AG04450 (cell line): Measurements from ENCODE around the gene TSPEAR. TPM values are rescaled to one million over a fixed set of nuclear protein-coding genes. Genes with fewer than 3 reads are reported as not detected.
"Not testable (repeated sequence)": the region's sequence is repeated elsewhere in the genome, so short reads cannot be mapped to it uniquely, and the experiment has no call there.

Source experiments
- CTCF ChIA-PET: fragments of 300-600, 350-600 bp; formaldehyde crosslinking; extraction: SDS; loops from one replicate; lab custom pipeline; 2022; ENCODE audit warnings: antibody characterized with exemption, inconsistent platforms; lab: Charles Lee
- POLR2A ChIA-PET: fragments of 350-600 bp; formaldehyde crosslinking; extraction: SDS; loops from one replicate; lab custom pipeline; 2021; ENCODE audit warnings: antibody characterized with exemption, inconsistent platforms; lab: Yijun Ruan, JAX
- DNase-seq: peaks from one replicate; pipeline ENCODE4 v3.0.0-alpha.2; 2011; ENCODE audit warnings: low read depth, low spot score
- H3K27ac ChIP-seq: one replicate; pipeline ENCODE4 v1.5.1; 2012; ENCODE audit warnings: low read depth, low read length, control low read depth
- H3K27me3 ChIP-seq: one replicate; pipeline ENCODE4 v1.6.0; 2012; ENCODE audit warnings: low read length; ENCODE audit not compliant: control insufficient read depth, insufficient read depth
- H3K4me3 ChIP-seq: 2 replicates; pipeline ENCODE4 v1.5.1; 2011; ENCODE audit warnings: mild to moderate bottlenecking, low read depth, low read length, control low read depth
- H3K9me3 ChIP-seq: 2 replicates; pipeline ENCODE4 v1.5.1; 2012; ENCODE audit warnings: low read length; ENCODE audit not compliant: control insufficient read depth, insufficient read depth
- CTCF ChIP-seq: IDR thresholded peaks from 2 replicates; pipeline ENCODE4 v1.5.1; 2011; ENCODE audit warnings: low read depth, low read length, control low read depth, inconsistent platforms
- polyA plus RNA-seq: library from polyadenylated mRNA; depleted of rRNA; stranded (reverse); fragments of >200 nt; gene quantifications from 2 replicates; pipeline ENCODE4 v1.2.3, GENCODE V29; 2011

The TSPEAR gene
- polyA plus RNA-seq, 1 experiment = not detected

- no peak for DNase-seq
- no peak for TF ChIP-seq CTCF
- ChIA-PET POLR2A (no interaction called here), CTCF (no interaction called here)
- Histone ChIP-seq H3K27me3 (peaks cover 7% of the 10 kb centered on the region), H3K9me3 (no peaks in the 10 kb centered on the region; the same call in 1 of the 2 replicates), H3K4me3 (no peak overlapping the region), H3K27ac (no peak overlapping the region)
Observed at GRCh38 chr21:44506279-44507255, 204.8 kb downstream of the TSPEAR start.

GRCh38 chr21:44505673-44506278 lies 205.6 kb downstream of the TSPEAR start:
- no peak overlapping the region for H3K4me3 ChIP-seq
- ChIA-PET CTCF (no interaction called here), POLR2A (no interaction called here)
- no peak for TF ChIP-seq CTCF
- H3K27ac ChIP-seq = no peak overlapping the region
- peaks cover 7% of the 10 kb centered on the region for H3K27me3 ChIP-seq
- no peak for DNase-seq
- no peaks in the 10 kb centered on the region; the same call in 1 of the 2 replicates for H3K9me3 ChIP-seq

- ChIA-PET POLR2A (no interaction called here), CTCF (no interaction called here)
- Histone ChIP-seq H3K27ac (no peak overlapping the region), H3K27me3 (peaks cover 12% of the 10 kb centered on the region), H3K9me3 (no peaks in the 10 kb centered on the region; the same call in 1 of the 2 replicates), H3K4me3 (no peak overlapping the region)
- DNase-seq = no peak
- TF ChIP-seq CTCF = no peak
Observed at GRCh38 chr21:44503901-44504399, 207.4 kb downstream of the TSPEAR start.

- POLR2A ChIA-PET, CTCF ChIA-PET: not testable (repeated sequence)
Observed at GRCh38 chr21:44503006-44503889, 208.1 kb downstream of the TSPEAR start.

More at GRCh38 chr21:44503006-44503889, 208.1 kb downstream of the TSPEAR start:
- H3K27me3 ChIP-seq = peaks cover 16% of the 10 kb centered on the region
- H3K9me3 ChIP-seq, DNase-seq, H3K27ac ChIP-seq, H3K4me3 ChIP-seq: not testable (repeated sequence)
